ENCODE results near the gene ARV1.
"Not testable (repeated sequence)": the region's sequence is repeated elsewhere in the genome, so short reads cannot be mapped to it uniquely, and the experiment has no call there.

ARV1 gene

GRCh38 chr1:231021540-231022031, 42.7 kb downstream of the ARV1 start:
- no peak overlapping the region for H3K4me3 ChIP-seq (ENCODE audit: low read length)
- H3K27ac ChIP-seq (ENCODE audit: low read length): no peak overlapping the region
- H3K4me2 ChIP-seq (ENCODE audit: low read length): no peak overlapping the region
- H3K79me2 ChIP-seq (ENCODE audit: low read length): no peaks in the 10 kb centered on the region; the same call in 1 of the 2 replicates
- no peak for TF ChIP-seq CTCF (IDR thresholded peaks at IDR 0.05; ENCODE audit: low read depth, low read length)
- no peak for TF ChIP-seq EZH2phosphoT487 (IDR thresholded peaks at IDR 0.05; ENCODE audit: low read depth)
- H3K9me3 ChIP-seq (ENCODE audit: insufficient read depth, low read length): no peaks in the 10 kb centered on the region
- H3K4me1 ChIP-seq (ENCODE audit: low read length): no peaks in the 10 kb centered on the region
- no peak overlapping the region for H3K9ac ChIP-seq (ENCODE audit: low read length)
- no peak overlapping the region for H2AFZ ChIP-seq (ENCODE audit: low read depth, low read length)
- peaks cover 8% of the 10 kb centered on the region for H3K36me3 ChIP-seq (replicated peaks; ENCODE audit: low read depth, low read length)
- peaks cover 1% of the 10 kb centered on the region for H4K20me1 ChIP-seq (ENCODE audit: insufficient read depth, low read length)
- H3K27me3 ChIP-seq (ENCODE audit: low read depth, low read length): no peaks in the 10 kb centered on the region

GRCh38 chr1:231022543-231022942, 43.6 kb downstream of the ARV1 start:
- not testable (repeated sequence) for H2AFZ ChIP-seq (ENCODE audit: low read depth, low read length); H3K4me1 ChIP-seq (ENCODE audit: low read length); H3K9ac ChIP-seq (ENCODE audit: low read length); H3K27ac ChIP-seq (ENCODE audit: low read length); H3K9me3 ChIP-seq (ENCODE audit: insufficient read depth, low read length); H3K36me3 ChIP-seq (replicated peaks; ENCODE audit: low read depth, low read length); H3K27me3 ChIP-seq (ENCODE audit: low read depth, low read length); H3K4me2 ChIP-seq (ENCODE audit: low read length); H3K4me3 ChIP-seq (ENCODE audit: low read length); H3K79me2 ChIP-seq (ENCODE audit: low read length)
- H4K20me1 ChIP-seq (ENCODE audit: insufficient read depth, low read length): peaks cover 11% of the 10 kb centered on the region

GRCh38 chr1:231023150-231023549, 44.3 kb downstream of the ARV1 start:
- Histone ChIP-seq H3K36me3 (replicated peaks; ENCODE audit: low read depth, low read length) (peaks cover 8% of the 10 kb centered on the region), H3K27ac (ENCODE audit: low read length) (no peak overlapping the region), H3K9ac (ENCODE audit: low read length) (no peak overlapping the region), H3K4me2 (ENCODE audit: low read length) (no peak overlapping the region), H4K20me1 (ENCODE audit: insufficient read depth, low read length) (peaks cover 14% of the 10 kb centered on the region), H3K4me1 (ENCODE audit: low read length) (no peaks in the 10 kb centered on the region), H3K9me3 (ENCODE audit: insufficient read depth, low read length) (no peaks in the 10 kb centered on the region), H3K79me2 (ENCODE audit: low read length) (peaks cover 6% of the 10 kb centered on the region; the same call in 1 of the 2 replicates), H2AFZ (ENCODE audit: low read depth, low read length) (no peak overlapping the region), H3K4me3 (ENCODE audit: low read length) (no peak overlapping the region), H3K27me3 (ENCODE audit: low read depth, low read length) (no peaks in the 10 kb centered on the region)
- no peak for TF ChIP-seq CTCF (IDR thresholded peaks at IDR 0.05; ENCODE audit: low read depth, low read length)
- no peak for TF ChIP-seq EZH2phosphoT487 (IDR thresholded peaks at IDR 0.05; ENCODE audit: low read depth)

- Histone ChIP-seq H3K4me3 (ENCODE audit: low read length) (no peak overlapping the region), H3K4me1 (ENCODE audit: low read length) (no peaks in the 10 kb centered on the region), H3K27ac (ENCODE audit: low read length) (no peak overlapping the region), H3K79me2 (ENCODE audit: low read length) (peaks cover 17% of the 10 kb centered on the region), H2AFZ (ENCODE audit: low read depth, low read length) (no peak overlapping the region), H3K27me3 (ENCODE audit: low read depth, low read length) (no peaks in the 10 kb centered on the region), H4K20me1 (ENCODE audit: insufficient read depth, low read length) (peaks cover 23% of the 10 kb centered on the region), H3K4me2 (ENCODE audit: low read length) (no peak overlapping the region), H3K9ac (ENCODE audit: low read length) (no peak overlapping the region), H3K9me3 (ENCODE audit: insufficient read depth, low read length) (no peaks in the 10 kb centered on the region), H3K36me3 (replicated peaks; ENCODE audit: low read depth, low read length) (peaks cover 3% of the 10 kb centered on the region)
- TF ChIP-seq EZH2phosphoT487 (IDR thresholded peaks at IDR 0.05; ENCODE audit: low read depth) (no peak), CTCF (IDR thresholded peaks at IDR 0.05; ENCODE audit: low read depth, low read length) (no peak)
Observed at GRCh38 chr1:231026576-231026975, 47.7 kb downstream of the ARV1 start.

All from OCI-LY3 (cell line).